ENCODE results near the gene PIGN. TPM values are rescaled to one million over a fixed set of nuclear protein-coding genes. Genes with fewer than 3 reads are reported as not detected.

Gene PIGN, protein sequence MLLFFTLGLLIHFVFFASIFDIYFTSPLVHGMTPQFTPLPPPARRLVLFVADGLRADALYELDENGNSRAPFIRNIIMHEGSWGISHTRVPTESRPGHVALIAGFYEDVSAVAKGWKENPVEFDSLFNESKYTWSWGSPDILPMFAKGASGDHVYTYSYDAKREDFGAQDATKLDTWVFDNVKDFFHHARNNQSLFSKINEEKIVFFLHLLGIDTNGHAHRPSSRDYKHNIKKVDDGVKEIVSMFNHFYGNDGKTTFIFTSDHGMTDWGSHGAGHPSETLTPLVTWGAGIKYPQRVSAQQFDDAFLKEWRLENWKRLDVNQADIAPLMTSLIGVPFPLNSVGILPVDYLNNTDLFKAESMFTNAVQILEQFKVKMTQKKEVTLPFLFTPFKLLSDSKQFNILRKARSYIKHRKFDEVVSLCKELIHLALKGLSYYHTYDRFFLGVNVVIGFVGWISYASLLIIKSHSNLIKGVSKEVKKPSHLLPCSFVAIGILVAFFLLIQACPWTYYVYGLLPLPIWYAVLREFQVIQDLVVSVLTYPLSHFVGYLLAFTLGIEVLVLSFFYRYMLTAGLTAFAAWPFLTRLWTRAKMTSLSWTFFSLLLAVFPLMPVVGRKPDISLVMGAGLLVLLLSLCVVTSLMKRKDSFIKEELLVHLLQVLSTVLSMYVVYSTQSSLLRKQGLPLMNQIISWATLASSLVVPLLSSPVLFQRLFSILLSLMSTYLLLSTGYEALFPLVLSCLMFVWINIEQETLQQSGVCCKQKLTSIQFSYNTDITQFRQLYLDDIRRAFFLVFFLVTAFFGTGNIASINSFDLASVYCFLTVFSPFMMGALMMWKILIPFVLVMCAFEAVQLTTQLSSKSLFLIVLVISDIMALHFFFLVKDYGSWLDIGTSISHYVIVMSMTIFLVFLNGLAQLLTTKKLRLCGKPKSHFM
- 24.8 TPM for total RNA-seq
- long read RNA-seq, full-length matches to known transcripts = 13 of 29 reads
- long read RNA-seq, partial matches to known transcripts = 1 of 29 reads
- long read RNA-seq, other reads (novel, unspliced or antisense) = 15 of 29 reads

DNA sequence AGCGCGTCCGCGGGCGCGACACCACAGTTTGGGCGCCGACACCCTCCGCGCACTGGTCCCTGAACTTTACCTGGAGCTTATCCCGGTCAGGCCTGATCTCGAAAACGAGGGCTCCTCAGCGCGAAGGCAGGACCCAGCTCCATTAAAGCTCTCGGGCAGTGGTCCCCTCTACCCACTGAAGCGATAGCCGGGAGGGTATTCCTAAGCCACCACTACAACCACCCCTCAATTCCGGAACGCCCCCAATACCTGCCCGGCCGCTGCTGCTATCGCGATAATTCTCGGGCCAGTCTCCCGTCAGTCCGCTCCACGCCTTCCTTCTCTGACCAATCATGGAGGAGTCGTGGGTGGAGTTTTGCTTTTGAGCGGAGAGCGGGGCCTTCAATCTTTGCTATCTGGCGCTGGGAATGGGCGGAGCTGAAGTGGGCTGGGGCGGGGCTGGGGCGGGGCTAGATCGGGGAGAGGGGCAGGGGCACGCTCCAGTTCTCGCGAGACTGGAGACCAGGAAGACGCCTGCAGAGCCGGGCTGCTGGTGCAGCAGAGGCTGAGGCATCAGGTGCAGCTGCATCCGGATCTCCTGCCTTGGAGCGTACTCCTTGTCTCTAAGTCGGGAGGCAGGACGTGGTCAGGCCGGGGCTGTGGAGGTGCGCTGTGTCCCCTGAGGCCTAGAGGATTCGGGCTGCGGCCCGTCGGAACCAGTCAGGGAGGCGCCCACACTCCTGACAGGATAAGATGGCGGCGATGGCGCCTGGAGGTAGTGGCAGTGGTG lies at the start of gene PIGN, which contains the start of gene RELCH:
PIGN (minus strand) TSS at position 283 of the 769 bp plus-strand sequence. CDS start 25,703 bp downstream, outside the sequence.
RELCH (plus strand) TSS at position 482 of the 769 bp plus-strand sequence; CDS start at position 733, 251 bp downstream.
- intact Hi-C loops (cut with DNase I) = loop anchor here (2.0 to 10.0 kb wide), 3 partner anchors 238 to 398 kb away; partner anchors contain the start of gene ZCCHC2
- DNase-seq (ENCODE audit: low spot score) = peak; percentile 97

DNA sequence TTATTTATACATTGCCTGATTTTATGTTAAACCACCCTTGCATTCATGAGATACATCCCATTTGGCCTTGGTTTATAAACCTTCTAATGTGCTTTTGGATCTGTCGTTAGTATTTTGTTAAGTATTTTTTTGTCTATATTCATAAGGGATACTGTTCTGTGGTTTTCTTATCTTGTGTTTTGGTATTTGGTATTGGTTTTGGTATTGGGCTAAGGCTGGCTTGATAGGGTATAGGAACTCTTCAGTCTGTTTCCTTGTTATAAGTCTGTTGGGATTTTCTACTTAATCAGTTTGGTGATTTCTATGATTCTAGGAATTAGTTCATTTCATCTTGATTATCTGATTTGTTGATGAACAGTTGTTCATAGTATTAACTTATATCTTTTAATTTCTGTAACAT lies 49.4 kb upstream of the PIGN start:
- DNase-seq (ENCODE audit: low spot score) = no peak
- intact Hi-C loops (cut with DNase I) = no loop called here

DNA sequence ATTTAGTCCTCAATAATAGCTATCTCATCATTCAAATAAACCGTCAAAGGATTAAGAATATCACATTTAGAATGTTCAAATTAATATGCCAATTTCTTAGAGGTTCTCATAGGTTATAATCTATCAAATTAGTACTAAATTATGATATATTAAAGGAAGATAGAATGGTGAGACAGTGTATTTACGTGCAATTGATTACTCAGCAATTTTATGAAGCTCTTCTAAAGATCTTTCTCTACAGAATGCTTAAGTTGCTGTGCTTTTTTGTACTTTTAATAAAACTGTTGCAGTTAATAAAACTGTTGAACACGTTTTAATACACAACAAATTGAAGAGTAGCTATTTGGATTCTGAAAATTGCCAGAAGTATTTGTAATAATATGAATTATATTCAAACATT lies 39.2 kb upstream of the PIGN start:
- intact Hi-C loops (cut with DNase I) = no loop called here
- DNase-seq (ENCODE audit: low spot score) = no peak

DNA sequence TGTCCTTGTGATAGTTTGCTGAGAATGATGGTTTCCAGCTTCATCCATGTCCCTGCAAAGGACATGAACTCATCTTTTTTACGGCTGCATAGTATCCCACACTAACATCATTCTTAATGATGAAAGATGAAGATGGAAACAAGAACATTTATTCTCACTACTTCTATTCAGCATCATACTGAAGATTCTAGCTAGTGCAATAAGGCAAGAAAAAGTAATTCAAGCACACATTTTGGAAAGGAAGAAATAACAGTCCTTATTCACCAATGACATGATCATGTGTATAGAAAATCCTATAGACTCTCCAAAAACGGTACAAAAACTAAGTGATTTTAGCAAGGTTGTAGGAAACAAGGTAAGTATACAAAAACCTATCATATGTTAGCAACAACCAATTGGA lies 37.4 kb upstream of the PIGN start:
- DNase-seq (ENCODE audit: low spot score) = no peak
- intact Hi-C loops (cut with DNase I) = no loop called here

DNA sequence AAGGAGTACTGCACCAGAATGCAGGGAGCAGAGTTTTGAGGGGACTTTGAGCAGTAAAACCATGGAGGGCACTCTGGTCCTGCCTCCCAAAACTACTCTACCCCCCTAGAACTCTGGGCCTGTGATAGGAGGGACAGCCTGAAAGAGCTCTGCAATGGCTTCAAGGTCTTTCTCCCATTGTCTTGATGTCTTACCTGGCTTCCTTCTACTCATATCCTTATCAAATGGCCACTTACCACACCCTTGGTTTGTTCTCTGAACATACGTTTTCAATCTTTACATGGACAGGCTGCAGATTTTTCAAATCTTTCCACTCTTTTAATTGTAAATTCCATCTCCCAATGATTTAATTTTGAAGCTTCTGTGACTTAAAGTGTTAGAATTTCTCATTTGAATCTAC lies 27.9 kb upstream of the PIGN start:
- intact Hi-C loops (cut with DNase I) = no loop called here
- DNase-seq (ENCODE audit: low spot score) = no peak

DNA sequence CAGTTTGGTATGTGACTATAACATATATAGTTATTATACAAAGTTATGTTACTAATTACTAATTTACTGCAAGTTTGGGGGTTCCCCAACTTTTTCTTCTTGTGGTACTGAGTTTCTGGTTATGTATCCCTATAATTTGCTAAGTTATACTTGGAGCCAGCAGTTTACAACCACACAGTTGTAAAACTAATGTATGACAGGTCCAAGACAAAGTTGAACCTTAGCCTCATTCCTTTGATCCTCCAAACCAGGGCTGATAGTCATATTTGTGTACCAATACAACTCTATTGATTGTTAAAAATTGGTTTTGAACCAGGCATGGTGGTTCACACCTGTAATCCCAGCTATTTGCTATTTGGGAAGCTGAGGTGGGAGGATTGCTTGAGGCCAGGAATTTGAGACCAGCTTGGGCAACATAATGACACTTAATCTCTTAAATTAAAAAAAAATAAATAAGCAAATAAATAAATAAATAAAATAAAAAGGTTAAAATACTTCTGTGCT lies 24.5 kb upstream of the PIGN start:
- DNase-seq (ENCODE audit: low spot score) = no peak
- intact Hi-C loops (cut with DNase I) = no loop called here

GRCh38 chr18:62210138-62210537 lies 23.3 kb upstream of the PIGN start:
- intact Hi-C loops (cut with DNase I) = no loop called here

GRCh38 chr18:62209046-62209445 lies 22.2 kb upstream of the PIGN start:
- intact Hi-C loops (cut with DNase I) = no loop called here
- DNase-seq (ENCODE audit: low spot score) = no peak

More at GRCh38 chr18:62210138-62210537, 23.3 kb upstream of the PIGN start:
- no peak for DNase-seq (ENCODE audit: low spot score)

DNA sequence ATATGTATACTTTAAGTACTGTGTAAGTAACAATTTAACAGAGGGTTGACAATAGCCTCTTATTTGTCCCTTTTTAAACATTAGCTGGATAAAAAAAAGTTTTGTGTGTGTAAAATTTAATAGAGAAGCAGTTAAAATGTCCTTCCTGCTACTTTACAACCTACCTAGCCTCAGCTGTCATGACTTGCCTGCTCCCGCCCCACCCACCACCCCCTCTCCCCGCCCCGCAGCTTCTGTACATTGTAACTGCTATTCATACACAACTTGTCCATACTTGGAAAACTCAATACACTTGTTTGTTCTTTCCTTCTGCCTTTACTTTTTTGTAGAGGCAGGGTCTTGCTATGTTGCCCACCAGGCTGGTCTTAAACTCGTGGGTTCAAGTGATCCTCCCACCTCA lies 19.7 kb upstream of the PIGN start:
- intact Hi-C loops (cut with DNase I) = no loop called here
- no peak for DNase-seq (ENCODE audit: low spot score)

DNA sequence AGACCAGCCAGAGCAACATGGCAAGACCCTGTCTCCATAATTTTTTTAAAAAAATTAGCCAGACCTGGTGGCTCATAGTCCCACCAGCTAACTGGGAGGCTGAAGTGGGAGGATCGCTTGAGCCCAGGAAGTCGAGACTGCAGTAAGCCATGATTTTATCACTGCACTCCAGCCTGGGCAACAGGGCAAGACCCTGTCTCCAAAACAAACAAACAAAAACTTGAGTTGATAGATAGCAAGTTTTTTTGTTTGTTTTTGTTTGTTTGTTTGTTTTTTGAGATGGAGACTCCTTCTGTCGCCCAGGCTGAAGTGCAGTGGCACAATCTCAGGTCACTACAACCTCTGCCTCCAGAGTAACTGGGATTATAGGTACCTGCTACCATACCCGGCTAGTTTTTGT lies 19.0 kb upstream of the PIGN start:
- intact Hi-C loops (cut with DNase I) = no loop called here

DNA sequence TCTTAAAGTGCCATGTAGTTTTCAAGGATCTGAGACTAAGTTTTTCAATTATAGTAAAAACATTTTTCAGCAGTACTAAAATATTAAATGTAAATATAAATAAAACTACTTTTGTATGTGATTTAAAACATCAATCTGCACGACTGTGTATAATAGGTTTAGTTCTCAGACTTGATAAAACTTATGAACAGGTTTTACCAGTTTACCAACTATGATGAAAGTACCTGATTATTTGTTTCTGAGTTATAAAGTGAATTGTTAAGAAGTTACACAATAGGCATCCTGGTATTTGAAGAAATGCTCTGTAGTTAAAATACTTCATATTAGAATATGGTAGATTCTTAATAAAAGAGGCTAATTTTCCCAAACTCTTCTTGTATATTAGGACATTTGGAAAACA lies 15.0 kb upstream of the PIGN start:
- intact Hi-C loops (cut with DNase I) = no loop called here
- DNase-seq (ENCODE audit: low spot score) = no peak

More for the DNA sequence above, 19.0 kb upstream of the PIGN start:
- DNase-seq (ENCODE audit: low spot score) = no peak

GRCh38 chr18:62200121-62200914 lies 13.5 kb upstream of the PIGN start:
- DNase-seq (ENCODE audit: low spot score) = no peak
- intact Hi-C loops (cut with DNase I) = no loop called here

GRCh38 chr18:62199629-62200028 lies 12.8 kb upstream of the PIGN start:
- no peak for DNase-seq (ENCODE audit: low spot score)
- intact Hi-C loops (cut with DNase I) = no loop called here

DNA sequence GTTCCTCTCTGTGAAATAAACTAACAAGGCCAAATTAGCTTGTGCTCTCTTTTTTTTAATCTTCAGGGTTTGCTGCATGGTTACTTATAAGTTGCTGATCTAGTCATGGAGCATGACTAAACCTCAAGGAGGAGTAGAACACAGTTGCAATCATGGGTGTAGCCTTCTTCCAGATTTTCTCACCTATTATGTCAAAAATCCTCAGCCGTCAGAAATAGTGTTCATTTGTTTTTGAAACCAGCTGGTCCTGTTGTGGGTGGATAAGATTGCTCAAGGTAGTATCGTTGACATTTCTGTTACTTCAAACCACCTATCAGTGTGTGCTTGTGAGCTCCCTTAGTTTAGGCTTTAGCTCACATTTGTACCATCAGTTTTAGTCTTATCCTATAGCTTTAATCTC lies 11.4 kb upstream of the PIGN start:
- intact Hi-C loops (cut with DNase I) = no loop called here
- DNase-seq (ENCODE audit: low spot score) = no peak

- DNase-seq (ENCODE audit: low spot score) = no peak
- intact Hi-C loops (cut with DNase I) = no loop called here
Measured at GRCh38 chr18:62196980-62197379, 10.1 kb upstream of the PIGN start.

- intact Hi-C loops (cut with DNase I) = no loop called here
- no peak for DNase-seq (ENCODE audit: low spot score)
Measured at GRCh38 chr18:62196079-62196478, 9.2 kb upstream of the PIGN start.

DNA sequence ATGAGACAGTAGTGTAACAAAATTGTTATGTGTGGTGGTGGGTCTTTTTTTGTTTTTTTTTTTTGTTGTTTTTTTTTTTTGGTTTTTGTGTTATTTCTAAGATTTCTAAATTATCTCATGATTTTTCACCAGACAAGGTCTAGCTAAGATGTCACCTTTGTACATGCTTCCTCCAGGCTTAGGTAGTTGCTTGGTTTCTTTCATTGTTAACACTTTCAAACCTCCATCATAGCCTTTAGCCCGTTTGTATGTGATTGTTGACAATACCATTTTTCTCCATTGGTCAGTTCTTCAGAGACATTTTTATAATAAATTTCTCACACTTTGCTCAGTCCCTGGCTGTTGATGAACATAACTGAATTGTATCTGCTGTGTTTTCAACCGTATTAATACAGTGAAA lies 2.4 kb upstream of the PIGN start:
- DNase-seq (ENCODE audit: low spot score) = no peak
- intact Hi-C loops (cut with DNase I) = loop anchor here (10.0 kb wide), 2 partner anchors 336 to 396 kb away; partner anchors contain the start of gene ZCCHC2
